SK-N-SH (cell line): ENCODE data around the gene TPRG1L. TPM values are rescaled to one million over a fixed set of nuclear protein-coding genes. Genes with fewer than 3 reads are reported as not detected.

Experiments used
- CTCF ChIA-PET: fragments of 300-600, 350-600 bp; formaldehyde crosslinking; extraction: SDS; loops from one replicate; lab custom pipeline; 2021; lab: Yijun Ruan, JAX
- POLR2A ChIA-PET: fragments of 350-600 bp; sonication (Branson Sonifier 250); formaldehyde crosslinking; extraction: SDS; loops from one replicate; lab custom pipeline; 2020; ENCODE audit warnings: antibody characterized with exemption, inconsistent platforms; lab: Yijun Ruan, JAX
- DNase-seq: peaks from one replicate; pipeline ENCODE4 v3.0.0; 2012
- H2AFZ ChIP-seq: fragments of 200-600 bp; sonication (generic); 2 replicates; pipeline ENCODE4 v1.8.1; 2016; ENCODE audit warnings: antibody characterized with exemption, mild to moderate bottlenecking, low read depth
- H3F3A ChIP-seq: fragments of 200-600 bp; sonication (generic); replicated peaks from 2 replicates; pipeline ENCODE3; 2016; ENCODE audit warnings: antibody characterized with exemption, mild to moderate bottlenecking; ENCODE audit not compliant: insufficient read depth
- H3K27ac ChIP-seq, 2 experiments: fragments of 200-500 bp in 1 of 2; fragments of 200-600 bp in 1 of 2; sonication (Bioruptor generic) in 1 of 2; sonication (generic), shearing (Covaris generic) in 1 of 2; 2 replicates each; pipeline versions ENCODE4 v1.5.1 to v1.6.1; 2014 to 2016; ENCODE audit warnings: low read depth in 2 of 2, inconsistent platforms in 1 of 2, low read length in 1 of 2, mild to moderate bottlenecking in 1 of 2, mixed read lengths in 1 of 2
- H3K27me3 ChIP-seq: fragments of 200-600 bp; sonication (generic), shearing (Covaris generic); 2 replicates; pipeline ENCODE4 v1.6.1; 2016; ENCODE audit warnings: mixed run types; ENCODE audit not compliant: insufficient read depth
- H3K36me3 ChIP-seq, 2 experiments: fragments of 200-500 bp in 1 of 2; fragments of 200-600 bp in 1 of 2; sonication (Bioruptor generic) in 1 of 2; sonication (generic) in 1 of 2; replicated peaks in 1 of 2; 2 replicates each; pipeline versions ENCODE3 to v1.5.1; 2014 to 2016; ENCODE audit warnings: low read length in 1 of 2, mild to moderate bottlenecking in 1 of 2; ENCODE audit not compliant: insufficient read depth in 2 of 2, control insufficient read depth in 1 of 2
- H3K4me1 ChIP-seq, 2 experiments: fragments of 200-500 bp in 1 of 2; fragments of 200-600 bp in 1 of 2; sonication (Bioruptor generic) in 1 of 2; sonication (generic), shearing (Covaris generic) in 1 of 2; 2 replicates each; pipeline versions ENCODE4 v1.5.1 to v1.6.1; 2014 to 2016; ENCODE audit warnings: low read depth in 1 of 2, low read length in 1 of 2, mixed run types in 1 of 2; ENCODE audit not compliant: insufficient read depth in 2 of 2, control insufficient read depth in 1 of 2
- H3K4me2 ChIP-seq: fragments of 200-600 bp; sonication (generic), shearing (Covaris generic); 2 replicates; pipeline ENCODE4 v1.6.1; 2017; ENCODE audit warnings: mixed run types
- H3K4me3 ChIP-seq, 2 experiments: fragments of 200-500 bp in 1 of 2; fragments of 200-600 bp in 1 of 2; sonication (Bioruptor generic) in 1 of 2; sonication (generic), shearing (Covaris generic) in 1 of 2; 2 replicates each; pipeline versions ENCODE4 v1.5.1 to v1.8.1; 2014 to 2016; ENCODE audit warnings: low read depth in 2 of 2, inconsistent platforms in 1 of 2, low read length in 1 of 2, mild to moderate bottlenecking in 1 of 2, mixed read lengths in 1 of 2, moderate library complexity in 1 of 2
- H3K79me2 ChIP-seq: fragments of 200-600 bp; sonication (generic); 2 replicates; pipeline ENCODE4 v1.8.1; 2017; ENCODE audit warnings: mild to moderate bottlenecking; ENCODE audit not compliant: insufficient read depth
- H3K9ac ChIP-seq: fragments of 200-600 bp; sonication (generic); 2 replicates; pipeline ENCODE4 v1.6.1; 2017; ENCODE audit warnings: mixed run types
- H3K9me2 ChIP-seq: fragments of 200-600 bp; sonication (generic); 2 replicates; pipeline ENCODE4 v1.6.1; 2017; ENCODE audit warnings: mixed run types
- H3K9me3 ChIP-seq: fragments of 200-600 bp; sonication (generic); 2 replicates; pipeline ENCODE4 v1.6.1; 2017; ENCODE audit warnings: mixed run types, mild to moderate bottlenecking, moderate library complexity
- H4K20me1 ChIP-seq: fragments of 200-600 bp; sonication (generic); 2 replicates; pipeline ENCODE4 v1.6.1; 2017; ENCODE audit warnings: mild to moderate bottlenecking, mixed run types; ENCODE audit not compliant: insufficient read depth
- CTCF ChIP-seq: fragments of 200-600 bp; sonication (generic); IDR thresholded peaks from 2 replicates; pipeline ENCODE4 v1.6.1; 2017; ENCODE audit warnings: antibody characterized with exemption, mild to moderate bottlenecking, moderate library complexity
- ELF1 ChIP-seq: IDR thresholded peaks from 2 replicates; pipeline ENCODE4 v1.4.0; 2012
- EZH2phosphoT487 ChIP-seq: fragments of 200-600 bp; sonication (generic); IDR thresholded peaks from 2 replicates; pipeline ENCODE4 v1.6.1; 2017; ENCODE audit warnings: low read depth, mixed run types, mild to moderate bottlenecking, antibody characterized with exemption, moderate library complexity, borderline replicate concordance
- FOSL2 ChIP-seq: IDR thresholded peaks from 2 replicates; pipeline ENCODE4 v1.4.0; 2012; ENCODE audit warnings: low read depth, mild to moderate bottlenecking, moderate library complexity, borderline replicate concordance
- FOXJ3 ChIP-seq: sonication (generic); formaldehyde crosslinking; IDR thresholded peaks from 2 replicates; pipeline ENCODE4 v1.5.1; 2020; ENCODE audit warnings: mild to moderate bottlenecking, missing genetic modification reagents
- GABPA ChIP-seq: IDR thresholded peaks from 2 replicates; pipeline ENCODE4 v1.4.0; 2012; ENCODE audit warnings: low read depth, mild to moderate bottlenecking
- GATA2 ChIP-seq: sonication (generic); formaldehyde crosslinking; IDR thresholded peaks from 2 replicates; pipeline ENCODE4 v1.5.0; 2020; ENCODE audit warnings: mild to moderate bottlenecking, missing genetic modification reagents
- IRF3 ChIP-seq: fragments of 150-350 bp; IDR thresholded peaks from 2 replicates; pipeline ENCODE4 v1.6.1; 2016; ENCODE audit warnings: mild to moderate bottlenecking, low read depth, low read length
- JUND ChIP-seq: IDR thresholded peaks from 2 replicates; pipeline ENCODE4 v1.4.0; 2012
- MAX ChIP-seq: IDR thresholded peaks from 2 replicates; pipeline ENCODE4 v1.4.0; 2012; ENCODE audit warnings: low read depth
- MEF2A ChIP-seq: IDR thresholded peaks from 2 replicates; pipeline ENCODE4 v1.4.0; 2012; ENCODE audit warnings: low read depth, borderline replicate concordance
- MXI1 ChIP-seq: IDR thresholded peaks from 2 replicates; pipeline ENCODE4 v1.6.1; 2012; ENCODE audit warnings: mild to moderate bottlenecking, low read depth, low read length, improper control_type of control experiment
- NFIC ChIP-seq: IDR thresholded peaks from 2 replicates; pipeline ENCODE4 v1.4.0; 2012; ENCODE audit warnings: borderline replicate concordance
- NRF1 ChIP-seq: IDR thresholded peaks from 2 replicates; pipeline ENCODE4 v1.6.1; 2012; ENCODE audit warnings: low read depth, mild to moderate bottlenecking, low read length
- PBX3 ChIP-seq: IDR thresholded peaks from 2 replicates; pipeline ENCODE4; 2012
- RAD21 ChIP-seq: IDR thresholded peaks from 2 replicates; pipeline ENCODE4 v1.6.1; 2012; ENCODE audit warnings: mild to moderate bottlenecking, low read length
- RCOR1 ChIP-seq: fragments of 150-350 bp; IDR thresholded peaks from 2 replicates; pipeline ENCODE4 v1.6.1; 2017; ENCODE audit warnings: antibody characterized with exemption, low read length
- RFX5 ChIP-seq: IDR thresholded peaks from 2 replicates; pipeline ENCODE4 v1.6.1; 2012; ENCODE audit warnings: mild to moderate bottlenecking, improper control_type of control experiment, low read length
- TCF12 ChIP-seq: IDR thresholded peaks from 2 replicates; pipeline ENCODE4 v1.4.0; 2012
- YY1 ChIP-seq: IDR thresholded peaks from 2 replicates; pipeline ENCODE4 v1.4.0; 2012; ENCODE audit warnings: low read depth, mild to moderate bottlenecking
- ZBTB33 ChIP-seq: IDR thresholded peaks from 2 replicates; pipeline ENCODE4 v1.4.0; 2012; ENCODE audit warnings: low read depth, borderline replicate concordance
- WGBS: methylation state at CpG from one replicate; pipeline ENCODE4 v1.1.6; 2017; ENCODE audit warnings: low lambda C conversion rate; 5-methylcytosine and 5-hydroxymethylcytosine counted together
- polyA plus RNA-seq, 3 experiments: library from polyadenylated mRNA; depleted of rRNA; stranded (reverse); fragments of >200 nt; gene quantifications; 2 replicates each; pipeline ENCODE4 v1.2.3, GENCODE V29; 2012

The TPRG1L gene
- polyA plus RNA-seq, 1 of the 3 experiments (the other 2 are of a cell fraction) = 25.9 TPM

GRCh38 chr1:3578906-3579305, 45.9 kb upstream of the TPRG1L start:
- no peak overlapping the region for H2AFZ ChIP-seq
- TF ChIP-seq RCOR1 (no peak), FOSL2 (no peak), RFX5 (no peak), FOXJ3 (CRISPR knock-in tag) (no peak), NRF1 (no peak), ZBTB33 (no peak), ELF1 (no peak)
- H3K27ac ChIP-seq = no peak overlapping the region
- ChIA-PET CTCF (interaction anchor here (0.9 to 3.9 kb wide), 5 partner anchors 14 to 126 kb away, joined by 3 to 24 read pairs (median 5); no protein-coding TSS in a partner anchor), POLR2A (interaction anchor here (0.7 kb wide), 1 partner anchor 293 kb away, joined by 3 read pairs; no protein-coding TSS in a partner anchor)
- peaks cover 0 to 52% of the 10 kb centered on the region in 2 experiments; a peak in 1 of 4 replicates for H3K4me1 ChIP-seq
- no peaks in the 10 kb centered on the region for H3K79me2 ChIP-seq
- no peaks in the 10 kb centered on the region for H3F3A ChIP-seq
- no peaks in the 10 kb centered on the region for H3K27me3 ChIP-seq
- no peaks in the 10 kb centered on the region for H4K20me1 ChIP-seq
- no peak for DNase-seq
- 77% methylated on average over 18 of the region's 19 CpGs for WGBS
- no peaks in the 10 kb centered on the region for H3K36me3 ChIP-seq
- H3K9ac ChIP-seq = no peak overlapping the region
- no peaks in the 10 kb centered on the region for H3K9me2 ChIP-seq
- no peaks in the 10 kb centered on the region for H3K9me3 ChIP-seq
- H3K4me2 ChIP-seq = no peak overlapping the region
- no peak overlapping the region for H3K4me3 ChIP-seq

- Histone ChIP-seq H3K36me3 (no peaks in the 10 kb centered on the region), H3K4me1 (peaks cover 0 to 48% of the 10 kb centered on the region in 2 experiments; a peak in 1 of 4 replicates), H3K79me2 (no peaks in the 10 kb centered on the region), H3K9ac (no peak overlapping the region), H3K4me2 (no peak overlapping the region), H3K4me3 (no peak overlapping the region), H3K27ac (no peak overlapping the region), H3K27me3 (no peaks in the 10 kb centered on the region), H3K9me2 (no peaks in the 10 kb centered on the region), H3K9me3 (no peaks in the 10 kb centered on the region), H3F3A (no peaks in the 10 kb centered on the region), H2AFZ (no peak overlapping the region), H4K20me1 (no peaks in the 10 kb centered on the region)
- no peak for DNase-seq
- TF ChIP-seq RAD21 = no peak
- no peak for TF ChIP-seq TCF12
- TF ChIP-seq GABPA = no peak
- TF ChIP-seq MXI1 = no peak
- no peak for TF ChIP-seq NRF1
- no peak for TF ChIP-seq CTCF
- TF ChIP-seq GATA2 (CRISPR knock-in tag) = no peak
- no peak for TF ChIP-seq YY1
- no peak for TF ChIP-seq NFIC
- TF ChIP-seq PBX3 = no peak
- TF ChIP-seq IRF3 = no peak
- no peak for TF ChIP-seq JUND
- TF ChIP-seq MEF2A = no peak
- TF ChIP-seq ZBTB33 = no peak
- TF ChIP-seq MAX = no peak
- no peak for TF ChIP-seq EZH2phosphoT487
- ChIA-PET POLR2A (no interaction called here), CTCF (interaction anchor here (0.5 to 3.9 kb wide), 5 partner anchors 15 to 89 kb away, joined by 3 to 24 read pairs (median 3); no protein-coding TSS in a partner anchor)
- 70% methylated on average over 2 of the region's 16 CpGs for WGBS
Observed at GRCh38 chr1:3579626-3580025, 45.2 kb upstream of the TPRG1L start.
